Measurements from ENCODE around the gene MSLN. TPM values are rescaled to one million over a fixed set of nuclear protein-coding genes. Genes with fewer than 3 reads are reported as not detected.

The MSLN gene
- total and polyA plus RNA-seq, 2 of the 13 experiments (the other 11 are each of a cell fraction or from before 2014, with no cell fraction given), result 2.0 to 2.3 TPM

- no peak for DNase-seq (ENCODE audit: low spot score)
- H4K20me1 ChIP-seq (ENCODE audit: insufficient read depth, low read length), result peaks cover 5% of the 10 kb centered on the region
- POLR2A ChIA-PET, result no interaction called here
- H3K4me2 ChIP-seq (ENCODE audit: low read depth, low read length), result no peak overlapping the region
- intact Hi-C loops (cut with micrococcal nuclease; ENCODE audit: unreplicated experiment) (no loop called here), in situ Hi-C loops (cut with HindIII; ENCODE audit: extremely low pct_ligation_motif_present, low pct_unique_long_range_greater_than_20kb) (no loop called here)
- no peaks in the 10 kb centered on the region for H3K36me3 ChIP-seq (replicated peaks in 1 of 2; ENCODE audit: control insufficient read depth in 1 of 2, insufficient read depth in 2 of 2, low read length in 2 of 2)
- H2AFZ ChIP-seq (ENCODE audit: low read length), result no peak overlapping the region
- no peak overlapping the region for H3K4me3 ChIP-seq (replicated peaks in 1 of 3; ENCODE audit: insufficient read depth in 1 of 3, low read depth in 2 of 3, low read length in 3 of 3)
- H3K27ac ChIP-seq (ENCODE audit: extremely low read length, insufficient read depth, low read length), result no peak overlapping the region
- TF ChIP-seq TARDBP (CRISPR knock-in tag; IDR thresholded peaks at IDR 0.05) (no peak), AGO1 (IDR thresholded peaks at IDR 0.05; ENCODE audit: low read depth, low read length, poor library complexity, severe bottlenecking) (peak; percentile 29)
- CTCF ChIA-PET (ENCODE audit: low intra/inter-chr PET ratio, low total read pairs), result no interaction called here
- H3K27me3 ChIP-seq (ENCODE audit: control insufficient read depth in 1 of 2, insufficient read depth in 2 of 2, low read length in 2 of 2), result no peaks in the 10 kb centered on the region
- WGBS (ENCODE audit: low lambda C conversion rate), result 100% methylated on average over 5 of the region's 32 CpGs
- no TSS peak for BruUV-seq (replicated peaks)
- peaks cover 53% of the 10 kb centered on the region for H3K4me1 ChIP-seq (ENCODE audit: insufficient read depth, low read length)
- ATAC-seq, result no peak
- H3K9me3 ChIP-seq (ENCODE audit: low read length), result no peaks in the 10 kb centered on the region
- peaks cover 3% of the 10 kb centered on the region for H3K79me2 ChIP-seq (ENCODE audit: insufficient read depth, low read length)
- no peak for FAIRE-seq
- no peak overlapping the region for H3K9ac ChIP-seq (ENCODE audit: insufficient read depth, low read depth, low read length)
Observed at GRCh38 chr16:717450-718245, 42.9 kb upstream of the MSLN start.

GRCh38 chr16:718389-718788 lies 42.1 kb upstream of the MSLN start:
- Histone ChIP-seq H3K27me3 (ENCODE audit: control insufficient read depth in 1 of 2, insufficient read depth in 2 of 2, low read length in 2 of 2) (no peaks in the 10 kb centered on the region), H3K9ac (ENCODE audit: insufficient read depth, low read depth, low read length) (no peak overlapping the region), H3K27ac (ENCODE audit: extremely low read length, insufficient read depth, low read length) (no peak overlapping the region), H3K4me1 (ENCODE audit: insufficient read depth, low read length) (peaks cover 50% of the 10 kb centered on the region), H3K4me3 (replicated peaks in 1 of 3; ENCODE audit: insufficient read depth in 1 of 3, low read depth in 2 of 3, low read length in 3 of 3) (no peak overlapping the region), H2AFZ (ENCODE audit: low read length) (no peak overlapping the region), H3K79me2 (ENCODE audit: insufficient read depth, low read length) (peaks cover 3% of the 10 kb centered on the region), H3K4me2 (ENCODE audit: low read depth, low read length) (no peak overlapping the region), H3K9me3 (ENCODE audit: low read length) (no peaks in the 10 kb centered on the region), H3K36me3 (replicated peaks in 1 of 2; ENCODE audit: control insufficient read depth in 1 of 2, insufficient read depth in 2 of 2, low read length in 2 of 2) (no peaks in the 10 kb centered on the region), H4K20me1 (ENCODE audit: insufficient read depth, low read length) (peaks cover 5% of the 10 kb centered on the region)
- 100% methylated on average over 6 of the region's 9 CpGs for WGBS (ENCODE audit: low lambda C conversion rate)
- TF ChIP-seq TBP (CRISPR knock-in tag; IDR thresholded peaks at IDR 0.05) (no peak), KIAA2018 (CRISPR knock-in tag; IDR thresholded peaks at IDR 0.05; ENCODE audit: borderline replicate concordance) (no peak), SALL2 (CRISPR knock-in tag; IDR thresholded peaks at IDR 0.05) (no peak), RAD51 (IDR thresholded peaks at IDR 0.05; ENCODE audit: borderline replicate concordance) (no peak), AGO1 (IDR thresholded peaks at IDR 0.05; ENCODE audit: low read depth, low read length, poor library complexity, severe bottlenecking) (peak; percentile 49)
- ChIA-PET POLR2A (no interaction called here), CTCF (ENCODE audit: low intra/inter-chr PET ratio, low total read pairs) (no interaction called here)
- ATAC-seq (no peak), DNase-seq (ENCODE audit: low spot score) (no peak), FAIRE-seq (no peak)
- in situ Hi-C loops (cut with HindIII; ENCODE audit: extremely low pct_ligation_motif_present, low pct_unique_long_range_greater_than_20kb), result no loop called here
- intact Hi-C loops (cut with micrococcal nuclease; ENCODE audit: unreplicated experiment), result no loop called here
- BruUV-seq (replicated peaks), result no TSS peak

Data from HepG2 (cell line).